Stimulated activated naive CD8-positive, alpha-beta T cell treated with anti-CD3 and anti-CD28 coated beads, Interleukin-15, Interleukin-2, amounts not matched to agents 100 U/mL and 50 U/mL, for 24 hours (primary cell): ENCODE results near the gene SMG1.
"Not testable (repeated sequence)": the region's sequence is repeated elsewhere in the genome, so short reads cannot be mapped to it uniquely, and the experiment has no call there.

ENCODE experiments used
- ATAC-seq: fragments of 150-1000 bp; cut with Tn5 transposase; one replicate; pipeline ENCODE4 v1.10.0; 2021
- DNase-seq: peaks from one replicate; pipeline ENCODE4 v3.0.0; 2021

SMG1 gene

DNA sequence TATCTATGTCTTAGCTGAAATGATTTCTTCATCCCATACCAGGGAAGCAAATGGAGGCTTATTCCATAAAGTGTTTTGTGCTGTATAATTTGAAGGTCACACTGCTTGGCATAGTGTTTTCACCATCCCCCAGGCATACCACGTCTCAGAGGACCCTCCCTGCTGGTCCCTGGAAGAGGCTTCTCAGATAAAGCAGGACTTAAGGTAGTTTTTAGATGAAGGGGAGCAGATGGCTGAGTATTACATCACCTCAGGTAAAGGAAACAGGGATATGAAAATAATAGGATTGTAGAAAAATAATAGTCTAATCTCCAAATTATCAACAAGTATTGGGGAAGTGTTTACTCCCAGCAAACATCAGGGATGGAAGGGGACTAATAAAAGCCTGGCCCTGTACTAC lies 7.3 kb upstream of the SMG1 start:
- DNase-seq = no peak
- no peak for ATAC-seq

DNA sequence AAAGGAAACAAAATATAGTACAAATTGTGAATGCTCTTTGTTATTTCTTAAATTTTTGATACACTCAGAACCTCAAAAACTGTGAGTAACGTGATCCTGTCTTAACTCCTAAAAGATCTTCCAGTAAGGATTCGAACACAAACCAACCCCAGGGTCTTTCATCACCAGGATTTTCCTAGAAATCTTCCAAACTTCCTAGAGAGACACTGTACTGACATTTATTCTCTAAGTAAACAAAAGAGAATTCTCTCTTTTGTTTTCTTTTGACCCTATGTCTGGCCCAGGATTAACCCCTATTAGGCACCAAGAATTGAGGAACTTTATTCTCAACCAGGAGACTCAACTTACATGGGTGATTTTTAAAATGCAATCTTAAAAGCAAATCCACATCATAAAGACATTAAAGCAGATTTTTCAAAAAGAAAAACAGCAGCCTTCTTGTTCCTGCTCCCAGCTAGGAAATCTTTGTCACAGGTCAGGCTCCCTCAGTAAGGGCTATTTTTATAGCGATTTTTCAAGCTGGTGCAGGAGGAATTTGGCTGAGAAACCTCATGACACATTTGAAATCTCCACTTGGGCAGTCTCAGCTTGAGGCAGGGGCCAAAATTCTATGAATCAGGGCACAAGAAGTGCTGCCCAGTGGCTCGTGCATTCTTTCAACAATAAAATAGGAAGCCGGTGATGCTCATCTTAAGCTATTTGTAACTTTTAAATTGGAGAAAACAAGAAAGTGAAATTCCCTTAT lies 6.2 kb upstream of the SMG1 start:
- no peak for DNase-seq

DNA sequence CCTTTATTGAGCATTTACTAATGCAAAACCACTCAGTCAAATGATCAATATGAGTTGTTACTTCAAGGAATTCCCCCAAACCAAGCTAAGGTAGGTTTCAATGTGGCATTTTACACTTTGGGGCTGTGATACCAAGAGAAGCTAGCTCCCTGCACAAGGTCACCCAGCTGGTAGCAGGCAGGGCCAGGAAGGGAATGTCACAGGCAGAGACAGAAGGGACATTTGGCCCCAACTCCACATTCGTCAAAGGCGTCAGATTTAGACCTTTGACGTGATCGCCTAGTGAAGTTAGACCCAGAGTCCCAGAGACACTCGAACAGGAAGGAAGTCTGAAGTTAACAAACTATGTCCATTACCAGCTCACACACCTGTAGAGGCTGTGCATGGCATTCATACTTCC lies 5.5 kb upstream of the SMG1 start:
- no peak for ATAC-seq

More for the DNA sequence above, 6.2 kb upstream of the SMG1 start:
- no peak for ATAC-seq

DNA sequence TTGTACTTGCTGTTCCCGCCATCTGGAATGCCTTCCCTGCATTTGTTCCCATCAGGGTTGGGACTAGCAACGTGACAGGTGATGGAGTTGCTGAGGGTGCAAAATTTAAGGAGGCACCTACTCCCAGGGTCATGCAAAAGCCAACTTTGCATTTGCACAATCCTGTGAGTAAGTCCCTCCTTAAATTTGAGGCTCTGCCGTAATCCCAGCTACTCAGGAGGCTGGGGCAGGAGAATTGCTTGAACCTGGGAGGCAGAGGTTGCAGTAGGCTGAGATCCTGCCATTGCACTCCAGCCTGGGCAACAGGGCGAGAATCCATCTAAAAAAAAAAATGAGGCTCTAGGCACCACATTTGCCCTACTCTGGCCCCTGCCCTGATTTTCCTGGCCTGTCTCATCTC lies 3.9 kb upstream of the SMG1 start:
- not testable (repeated sequence) for DNase-seq, ATAC-seq

More for the DNA sequence above, 5.5 kb upstream of the SMG1 start:
- no peak for DNase-seq

DNA sequence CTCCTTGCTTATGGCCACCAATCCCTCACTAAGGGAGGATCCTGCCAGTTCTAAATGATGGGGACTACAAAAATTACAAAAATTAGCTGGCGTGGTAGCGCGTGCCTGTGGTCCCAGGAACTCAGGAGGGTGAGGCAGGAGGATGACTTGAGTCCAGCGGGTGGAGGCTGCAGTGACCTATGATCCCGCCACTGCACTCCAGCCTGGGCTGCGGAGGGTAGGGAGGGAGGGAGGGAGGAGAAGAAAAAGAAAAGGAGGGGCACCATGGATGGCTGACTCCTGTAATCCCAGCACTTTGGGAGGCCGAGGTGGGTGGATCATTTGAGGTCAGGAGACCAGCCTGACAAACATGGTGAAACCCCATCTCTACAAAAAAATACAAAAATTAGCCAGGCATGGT lies 1.9 kb upstream of the SMG1 start:
- DNase-seq, ATAC-seq: not testable (repeated sequence)

DNA sequence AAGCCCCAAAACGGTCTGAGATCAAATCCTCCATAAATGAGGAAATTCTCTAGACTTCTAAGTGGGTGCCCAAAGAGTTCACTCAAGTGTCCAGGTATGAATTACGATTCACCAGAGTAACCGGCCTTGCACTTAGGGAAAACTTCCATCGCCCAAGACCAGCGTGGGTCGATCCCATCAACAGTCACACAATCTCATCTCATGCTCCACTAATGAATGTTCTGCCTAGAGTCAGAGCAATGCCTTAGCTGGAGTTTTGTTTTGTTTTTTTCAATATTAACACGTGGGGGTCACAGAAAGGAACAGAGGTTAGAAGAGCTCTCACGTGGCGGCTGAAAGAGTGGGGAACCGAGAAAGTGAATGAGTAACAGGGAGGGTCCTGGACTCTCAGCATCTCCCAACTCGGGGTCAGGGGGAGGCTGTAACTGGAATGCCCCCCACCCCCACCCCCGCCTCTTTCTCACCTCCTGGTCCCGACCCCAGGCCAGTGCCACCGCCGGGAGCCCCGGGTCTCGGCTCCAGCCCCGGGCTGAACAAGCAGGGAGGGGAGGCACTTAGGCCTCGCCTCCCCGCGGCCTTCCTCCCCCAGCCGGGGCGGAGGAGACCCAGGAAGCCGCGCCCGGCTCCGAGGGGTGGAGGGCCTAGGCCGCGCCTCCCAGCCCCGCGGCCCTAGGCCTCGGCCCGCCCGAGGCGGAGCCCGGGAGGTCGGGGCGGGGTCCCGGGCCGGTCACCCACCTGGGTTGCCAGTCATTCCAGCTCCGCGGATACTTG lies 808 bp downstream of the SMG1 start:
- peak; percentile 63 for DNase-seq
- peak; percentile 73 for ATAC-seq

DNA sequence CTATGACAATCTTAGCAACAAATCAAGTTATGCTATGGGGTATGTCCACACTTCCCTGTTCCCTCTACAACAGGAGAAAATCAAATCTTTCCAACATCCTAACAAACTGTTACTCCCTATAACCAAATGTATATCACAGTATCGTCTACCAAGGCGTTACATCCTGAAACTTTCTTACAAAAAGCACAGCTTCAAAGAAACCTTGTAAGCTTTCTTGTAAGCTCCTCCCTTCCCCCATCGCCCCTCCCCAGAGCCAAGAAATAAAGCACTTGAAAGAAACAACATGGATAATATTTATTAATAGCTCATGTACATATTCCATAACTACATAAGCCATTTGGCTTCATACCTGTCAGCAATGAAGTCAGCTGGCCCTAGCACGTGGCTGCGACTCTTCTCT lies 2.3 kb downstream of the SMG1 start:
- ATAC-seq, DNase-seq: not testable (repeated sequence)

DNA sequence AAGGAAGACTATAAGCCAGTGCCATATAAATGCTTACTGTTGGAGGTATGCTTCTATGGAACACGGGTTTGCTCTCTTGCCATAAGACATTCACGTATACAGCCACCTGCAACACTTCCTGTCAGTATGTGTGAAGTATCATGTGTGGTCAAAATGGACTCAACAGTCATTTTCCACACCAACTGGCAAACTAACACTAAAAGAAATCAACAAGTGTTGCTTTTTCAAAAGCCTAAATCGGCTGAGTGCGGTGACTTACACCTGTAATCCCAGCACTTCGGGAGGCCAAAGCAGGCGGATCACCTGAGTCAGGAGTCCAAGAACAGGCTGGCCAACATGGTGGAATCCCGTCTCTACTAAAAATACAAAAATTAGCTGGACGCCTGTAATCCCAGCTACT lies 3.1 kb downstream of the SMG1 start:
- DNase-seq, ATAC-seq: not testable (repeated sequence)

DNA sequence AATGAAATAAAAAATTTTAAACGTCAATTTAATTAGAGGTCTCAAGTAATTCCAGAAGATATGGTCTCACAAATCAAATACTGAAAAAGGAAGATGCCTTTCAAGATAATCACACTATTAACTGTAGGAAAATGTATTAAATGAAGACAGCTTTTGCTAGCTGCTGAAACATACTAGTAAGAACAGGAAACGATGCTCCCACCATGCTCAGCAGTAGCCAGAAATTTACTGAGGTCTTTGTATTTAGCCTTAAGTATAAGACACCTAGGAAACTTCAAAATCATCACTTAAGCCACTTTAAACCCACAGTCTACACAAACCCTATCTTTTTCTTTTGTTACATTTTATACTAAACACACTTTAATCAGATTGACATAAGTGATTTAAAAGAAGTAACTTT lies 16.6 kb downstream of the SMG1 start:
- DNase-seq, ATAC-seq: not testable (repeated sequence)

DNA sequence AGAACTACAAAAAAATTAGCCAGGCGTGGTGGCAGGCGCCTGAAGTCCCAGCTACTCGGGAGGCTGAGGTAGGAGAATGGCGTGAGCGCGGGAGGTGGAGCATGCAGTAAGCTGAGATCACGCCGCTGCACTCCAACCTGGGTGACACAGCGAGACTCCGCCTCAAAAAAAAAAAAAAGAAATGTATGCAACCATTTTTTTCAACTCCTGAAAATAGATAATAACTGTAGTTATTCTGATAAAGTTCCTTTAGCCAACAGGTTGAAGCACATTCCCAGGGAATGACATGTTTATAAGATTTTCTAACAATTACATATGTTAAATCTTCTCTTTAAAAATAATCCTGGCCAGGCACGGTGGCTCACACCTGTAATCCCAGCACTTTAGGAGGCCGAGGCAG lies 17.5 kb downstream of the SMG1 start:
- not testable (repeated sequence) for DNase-seq, ATAC-seq

DNA sequence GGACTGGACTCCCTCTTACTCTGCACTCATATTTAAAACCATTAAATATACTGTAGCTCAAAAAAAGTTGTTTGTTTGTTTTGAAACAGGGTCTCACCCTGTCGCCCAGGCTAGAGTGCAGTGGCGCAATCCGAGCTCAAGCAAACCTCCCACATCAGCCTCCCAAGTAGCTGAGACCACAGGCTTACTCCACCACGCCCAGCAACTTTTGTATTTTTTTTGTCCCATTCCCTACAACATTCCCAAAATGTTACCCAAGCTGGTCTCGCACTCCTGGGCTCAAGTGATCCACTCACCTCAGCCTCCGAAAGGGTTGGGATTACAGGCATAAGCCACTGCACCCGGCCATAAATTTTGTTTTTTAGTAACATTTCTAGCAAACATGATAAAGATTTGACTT lies 23.4 kb downstream of the SMG1 start:
- DNase-seq, ATAC-seq: not testable (repeated sequence)

DNA sequence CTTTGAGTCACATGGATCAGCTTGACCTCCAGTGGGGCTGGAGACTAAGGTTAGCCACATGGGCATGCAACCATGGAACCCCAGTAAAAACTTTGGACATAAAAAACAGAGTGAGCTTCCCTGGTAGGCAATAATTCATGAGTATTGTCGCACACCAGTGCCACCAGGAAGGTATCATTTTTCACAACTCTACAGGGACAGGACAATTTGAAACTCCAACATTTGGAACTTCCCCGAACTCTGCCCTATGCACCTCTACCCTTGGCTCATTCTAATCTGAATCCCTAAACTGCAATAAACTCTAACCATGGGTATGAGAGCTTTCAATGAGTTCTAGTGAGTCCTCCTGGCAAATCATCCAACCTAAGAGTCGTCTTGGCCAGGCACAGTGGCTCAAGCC lies 24.2 kb downstream of the SMG1 start:
- not testable (repeated sequence) for DNase-seq, ATAC-seq

DNA sequence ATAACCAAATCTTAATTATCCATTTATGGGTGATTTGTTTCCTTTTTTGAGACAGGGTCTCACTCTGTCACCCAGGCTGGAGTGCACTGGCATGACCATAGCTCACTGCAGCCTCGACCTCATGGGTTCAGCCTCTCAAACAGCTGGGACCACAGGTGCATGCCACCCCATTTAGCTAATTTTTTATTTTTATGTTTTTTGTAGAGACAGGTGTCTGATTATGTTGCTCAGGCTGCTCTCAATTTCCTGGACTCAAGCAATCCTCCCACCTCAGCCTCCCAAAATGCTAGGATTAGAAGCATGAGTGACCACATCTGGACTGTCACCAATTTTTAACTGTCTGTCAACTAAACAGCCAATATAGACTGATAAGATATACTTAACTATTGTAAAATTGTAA lies 25.0 kb downstream of the SMG1 start:
- DNase-seq, ATAC-seq: not testable (repeated sequence)

DNA sequence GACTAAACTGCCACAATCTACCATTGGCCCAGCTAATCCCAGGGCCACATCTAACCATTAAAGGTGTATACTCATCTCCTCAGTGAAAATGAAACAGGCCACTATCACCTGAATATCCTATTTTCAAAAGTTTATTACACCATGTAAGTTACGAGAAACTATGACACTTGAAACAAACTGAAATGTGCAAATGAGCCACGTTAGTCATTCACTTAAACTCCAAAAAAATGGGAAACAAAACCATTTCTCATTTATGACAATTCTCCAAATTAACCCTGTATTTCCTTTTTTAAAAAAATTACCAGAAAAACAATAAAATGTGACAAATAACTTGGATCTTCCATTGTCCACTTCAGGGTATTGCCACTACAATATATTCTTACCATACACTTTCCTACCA lies 41.8 kb downstream of the SMG1 start:
- not testable (repeated sequence) for DNase-seq, ATAC-seq

DNA sequence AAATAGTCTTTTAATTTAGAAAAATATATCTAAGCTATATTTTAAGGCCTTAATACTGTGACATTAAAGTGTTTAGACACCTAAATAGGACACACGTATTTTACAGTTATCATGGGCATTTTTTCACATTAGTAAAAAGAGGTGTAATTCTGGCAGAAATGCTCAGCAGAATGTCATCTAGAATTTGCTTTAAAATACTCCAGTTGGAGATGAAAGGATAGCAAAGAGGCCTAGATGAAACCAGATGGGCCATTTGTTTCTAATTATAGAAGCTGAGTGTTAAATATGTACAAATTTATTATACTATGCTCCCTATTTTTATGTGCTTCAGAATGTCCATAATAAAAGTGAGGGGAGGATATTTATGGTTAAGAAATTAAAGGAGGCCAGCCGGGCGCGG lies 48.5 kb downstream of the SMG1 start:
- not testable (repeated sequence) for DNase-seq, ATAC-seq

DNA sequence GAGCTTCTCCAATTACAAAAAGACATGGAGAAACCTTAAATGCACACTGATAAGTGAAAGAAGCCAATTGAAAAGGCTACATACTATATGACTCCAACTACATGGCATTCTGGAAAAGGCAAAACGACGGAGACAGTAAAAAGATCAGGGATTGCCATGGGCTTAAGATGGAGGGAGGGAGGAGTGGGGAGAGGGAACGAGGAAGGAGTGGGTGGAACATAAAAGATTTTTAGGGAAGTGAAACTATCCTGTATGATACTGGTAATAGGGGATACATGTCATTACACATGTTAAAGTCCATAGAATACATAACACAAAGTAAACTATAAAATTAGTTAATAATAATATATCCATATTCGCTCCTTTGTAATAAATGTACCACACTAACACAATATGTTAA lies 48.9 kb downstream of the SMG1 start:
- not testable (repeated sequence) for ATAC-seq, DNase-seq

DNA sequence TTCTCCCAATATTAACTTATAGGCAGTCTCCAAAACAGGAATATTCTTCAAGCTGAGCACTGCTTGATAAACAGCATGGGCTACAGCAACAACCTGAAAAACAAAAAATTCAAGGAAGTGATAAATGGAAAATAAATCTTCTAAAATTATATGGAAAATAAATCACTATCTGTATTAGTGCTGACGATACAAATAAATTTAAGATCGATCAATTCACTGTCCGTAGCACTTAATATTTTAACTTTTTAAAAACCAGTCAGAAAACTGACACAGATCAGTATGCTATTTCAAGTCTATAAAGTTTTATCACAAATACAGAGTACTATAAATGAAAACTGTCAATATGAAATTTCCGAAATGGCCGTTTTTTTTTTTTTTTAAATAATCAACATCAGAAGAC lies 49.9 kb downstream of the SMG1 start:
- not testable (repeated sequence) for ATAC-seq

DNA sequence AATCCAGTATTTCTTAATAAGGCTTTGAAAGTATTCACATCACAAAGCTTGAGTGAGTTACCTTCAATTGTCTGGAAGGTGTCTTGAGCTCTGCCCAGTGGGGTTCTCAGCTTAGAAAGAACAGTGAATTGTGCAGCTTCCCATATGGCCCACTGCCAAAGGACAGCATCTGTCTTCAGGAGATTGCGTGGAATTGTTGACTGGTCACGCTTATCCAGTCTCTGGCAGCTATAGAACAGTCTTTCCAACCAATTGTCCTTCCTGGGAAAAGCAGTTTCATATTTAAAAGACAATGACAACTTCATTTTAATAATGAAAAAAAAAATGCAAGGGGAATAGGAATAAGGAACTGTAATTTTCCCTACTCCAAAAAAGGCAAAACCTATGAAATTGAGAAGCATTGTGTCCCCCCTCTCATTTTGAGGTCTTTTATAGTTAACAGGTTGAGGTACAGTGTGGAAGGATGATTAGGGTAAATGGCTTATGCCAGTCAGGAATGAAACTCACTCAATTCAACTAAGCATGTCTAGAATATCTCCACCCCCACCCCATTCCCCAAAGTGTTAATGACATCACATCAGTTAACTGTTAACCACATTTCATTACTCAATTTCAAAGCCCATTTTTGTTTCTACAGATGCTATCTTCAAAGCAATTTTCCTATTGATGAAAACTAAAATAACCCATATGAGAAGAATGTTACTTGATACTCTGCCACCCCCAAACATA lies 57.0 kb downstream of the SMG1 start:
- ATAC-seq, DNase-seq: not testable (repeated sequence)

More for the DNA sequence above, 49.9 kb downstream of the SMG1 start:
- not testable (repeated sequence) for DNase-seq

DNA sequence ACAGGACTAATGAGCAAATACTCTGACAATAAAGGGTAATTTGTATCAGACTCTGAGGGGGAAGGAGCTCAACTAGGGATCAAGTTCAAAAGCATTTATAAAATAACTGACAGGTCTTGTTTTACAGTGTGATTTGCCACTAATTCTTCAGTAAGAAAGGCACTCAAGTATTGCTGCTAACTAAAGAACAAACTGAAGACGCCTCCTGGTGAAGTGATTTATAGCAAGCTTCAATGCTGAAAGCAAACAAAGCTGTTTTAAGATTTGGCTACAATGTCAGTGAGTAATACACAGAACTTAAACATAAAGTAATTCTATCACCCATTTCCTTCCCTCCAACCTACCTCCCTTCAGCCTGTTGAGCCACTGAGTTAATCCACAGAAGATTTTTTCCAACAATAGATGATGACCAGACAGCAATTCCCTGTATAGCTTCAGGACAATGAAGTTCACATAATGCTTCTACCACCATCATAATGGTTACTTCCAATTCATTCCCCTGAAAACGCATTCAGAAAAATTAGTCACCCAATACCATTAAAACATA lies 59.9 kb downstream of the SMG1 start:
- DNase-seq = not testable (repeated sequence)

DNA sequence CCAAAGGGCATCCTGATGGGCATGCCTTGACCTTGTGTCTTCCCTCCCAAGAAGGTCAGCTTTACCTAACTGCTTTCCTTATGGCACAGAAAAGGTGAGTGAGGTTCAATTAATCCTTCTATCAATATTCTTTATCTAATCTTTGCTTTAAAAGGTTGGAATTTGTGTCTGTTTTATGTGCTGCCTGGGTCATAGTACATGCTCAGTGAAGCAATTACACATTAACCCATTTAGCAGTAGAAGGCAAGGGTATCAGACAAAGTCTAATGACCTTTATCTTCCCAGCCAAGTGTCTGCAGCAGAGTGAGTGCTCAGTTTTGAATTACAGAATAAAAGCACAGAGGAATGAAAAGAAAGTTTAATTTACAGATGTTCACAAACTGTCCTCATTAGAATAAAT lies 63.3 kb downstream of the SMG1 start:
- not testable (repeated sequence) for DNase-seq, ATAC-seq

More for the DNA sequence above, 59.9 kb downstream of the SMG1 start:
- not testable (repeated sequence) for ATAC-seq

DNA sequence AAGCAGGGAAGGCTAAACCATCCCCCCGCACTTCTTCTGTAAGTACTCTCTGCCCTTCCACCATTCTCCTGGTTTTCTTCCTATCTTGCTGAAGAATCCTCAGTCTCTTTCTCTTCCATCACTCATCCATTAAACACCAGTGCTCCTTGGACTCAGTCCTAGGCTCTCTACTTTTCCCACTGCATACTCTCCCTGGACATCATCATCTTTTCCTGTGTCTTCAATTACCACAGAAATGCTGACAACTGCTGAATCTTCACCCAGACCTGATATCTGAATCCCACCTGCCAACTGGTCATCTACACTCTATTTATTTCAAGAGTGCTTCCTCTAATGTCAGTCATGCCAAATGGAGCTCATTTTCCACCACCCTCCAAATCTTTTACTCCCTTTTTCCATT lies 71.0 kb downstream of the SMG1 start:
- ATAC-seq (no peak), DNase-seq (no peak)

DNA sequence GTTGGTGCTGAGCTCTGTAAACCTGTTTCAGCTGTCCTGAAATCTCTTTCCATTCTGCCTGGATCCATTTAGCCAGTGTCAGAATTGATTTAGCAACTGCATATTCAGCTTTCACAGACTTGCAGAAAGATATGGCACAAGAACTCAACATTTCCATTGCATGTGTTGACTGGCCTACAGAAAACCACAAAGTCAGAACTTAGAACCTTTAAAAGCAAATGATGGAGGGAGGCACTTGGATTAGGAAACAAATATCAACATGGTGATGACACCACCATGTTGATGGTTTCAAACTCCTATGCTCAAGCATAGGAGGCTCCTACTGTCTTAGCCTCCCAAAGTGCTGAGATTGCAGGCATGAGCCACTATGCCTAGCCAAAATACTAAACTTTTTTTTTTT lies 72.5 kb downstream of the SMG1 start:
- peak; percentile 59 for ATAC-seq
- DNase-seq = no peak
